HG02588 (cell line): ENCODE results near the gene GAPDHS.

Experiments
- ATAC-seq: cut with Tn5 transposase; IDR thresholded peaks from one replicate; pipeline ENCODE4 v1.9.1; 2021; ENCODE audit warnings: mild to moderate bottlenecking, moderate library complexity; ENCODE audit not compliant: unreplicated experiment

The GAPDHS gene

DNA sequence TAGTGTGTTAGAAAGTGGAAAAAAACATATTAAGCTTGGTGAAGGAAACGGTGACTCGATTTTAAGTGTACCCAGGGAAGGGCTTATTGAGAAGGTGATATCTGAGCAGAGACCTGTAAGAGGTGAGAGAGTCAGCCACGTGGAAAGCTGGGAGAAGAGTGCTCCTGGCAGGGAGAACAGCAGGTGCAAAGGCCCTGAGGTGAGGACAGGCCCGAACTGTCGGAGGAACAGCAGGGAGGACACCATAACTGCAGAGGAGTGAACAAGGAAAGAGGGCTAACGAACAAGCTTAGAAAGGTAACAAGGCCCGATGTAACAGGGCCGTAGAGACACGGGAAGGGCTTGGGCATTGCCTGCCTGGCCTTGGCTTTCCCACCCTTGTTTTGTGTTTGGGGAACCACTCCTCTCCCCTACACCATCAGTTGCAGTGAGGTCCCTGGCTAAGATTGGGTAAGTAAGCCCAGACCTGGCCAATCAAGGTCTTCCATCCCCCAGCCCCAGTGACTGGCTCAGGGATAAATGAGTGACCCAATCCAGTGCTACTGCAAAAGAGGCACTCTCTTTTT lies 22.9 kb downstream of the GAPDHS start:
- no peak for ATAC-seq

- no peak for ATAC-seq
Measured at GRCh38 chr19:35556846-35557538, 23.7 kb downstream of the GAPDHS start.

DNA sequence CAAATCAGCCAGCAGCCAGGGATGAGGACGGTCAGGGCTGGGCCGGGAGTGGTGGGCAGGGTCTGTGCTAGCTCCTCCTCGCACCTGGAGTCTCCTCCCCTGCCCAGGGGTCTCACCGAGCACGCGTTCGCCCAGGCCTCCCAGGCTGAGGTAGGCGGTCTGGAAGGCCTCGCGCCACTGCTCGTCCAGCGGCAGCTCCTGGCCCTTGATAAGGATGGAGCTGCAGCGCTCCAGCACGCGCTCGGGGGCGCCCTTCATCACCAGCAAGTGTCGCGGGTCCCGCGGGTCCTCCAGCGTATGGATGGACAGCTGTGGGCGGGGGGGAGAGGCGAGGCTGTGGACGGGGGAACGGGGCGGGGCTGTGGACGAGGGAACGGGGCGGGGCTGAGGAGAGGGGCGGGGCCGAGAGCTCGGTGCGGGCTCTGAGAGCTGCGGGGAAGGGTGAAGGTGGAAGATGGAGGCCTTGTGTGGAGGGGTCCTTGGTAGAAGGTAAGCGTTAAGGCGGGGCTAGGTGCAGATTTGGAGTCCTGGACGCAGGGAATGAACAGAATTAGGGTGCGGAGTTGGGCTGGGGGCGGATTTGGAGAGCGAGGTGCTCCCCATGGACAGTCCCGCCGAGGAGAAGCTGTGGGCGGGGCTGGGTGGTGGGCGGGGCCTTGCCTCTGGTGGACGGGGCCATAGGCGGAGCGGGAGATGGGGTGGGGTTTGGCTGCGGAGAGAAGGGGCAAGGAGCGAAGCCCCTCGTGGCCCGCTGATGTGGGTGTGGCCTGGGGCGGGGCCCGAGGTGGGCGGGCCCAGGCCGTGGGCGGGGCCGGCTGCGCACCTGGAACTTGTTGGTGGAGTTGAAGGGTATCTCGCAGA lies 24.5 kb downstream of the GAPDHS start:
- ATAC-seq, result no peak

DNA sequence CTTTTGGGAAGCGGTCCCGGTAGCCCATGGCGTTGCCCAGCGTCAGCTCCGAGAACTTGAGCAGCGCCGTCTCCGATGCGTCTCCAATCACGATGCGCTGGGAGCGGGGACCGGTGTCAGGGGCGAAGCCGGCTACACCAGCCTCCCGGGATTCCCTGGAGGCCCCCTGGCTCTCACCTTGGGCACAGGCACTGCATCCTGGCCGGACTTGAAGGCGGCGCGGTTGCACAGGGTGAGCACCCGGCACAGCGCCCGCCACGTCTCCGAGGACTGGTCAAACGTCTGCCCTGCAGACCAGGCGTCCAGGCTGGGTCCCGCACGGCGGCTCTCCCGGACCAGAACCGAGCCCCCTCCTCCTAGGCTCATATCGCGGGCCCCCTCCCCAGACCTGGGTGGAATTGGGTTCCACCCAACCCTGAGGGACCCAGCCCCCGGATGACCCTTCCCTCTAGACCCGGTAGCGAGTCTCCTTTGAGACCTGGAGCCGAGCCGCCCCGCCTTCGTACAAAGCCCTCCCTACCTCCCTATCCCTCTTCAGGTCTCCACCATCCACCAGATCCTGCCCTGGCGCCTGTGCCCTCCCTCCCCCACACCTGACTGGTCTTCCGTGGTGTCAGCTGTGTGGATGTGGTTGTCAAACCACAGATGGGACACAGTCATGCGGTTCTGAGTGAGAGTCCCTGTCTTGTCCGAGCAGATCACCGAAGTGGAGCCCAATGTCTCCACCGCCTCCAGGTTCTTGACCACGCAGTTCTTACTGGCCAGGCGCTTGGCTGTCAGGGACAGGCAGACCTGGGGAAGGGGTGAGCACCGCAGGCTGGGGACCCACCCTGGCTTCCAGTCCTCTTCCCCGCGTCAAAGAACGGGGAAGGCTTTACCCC lies 25.4 kb downstream of the GAPDHS start:
- no peak for ATAC-seq

GRCh38 chr19:35559281-35559659 lies 26.0 kb downstream of the GAPDHS start:
- ATAC-seq, result no peak

DNA sequence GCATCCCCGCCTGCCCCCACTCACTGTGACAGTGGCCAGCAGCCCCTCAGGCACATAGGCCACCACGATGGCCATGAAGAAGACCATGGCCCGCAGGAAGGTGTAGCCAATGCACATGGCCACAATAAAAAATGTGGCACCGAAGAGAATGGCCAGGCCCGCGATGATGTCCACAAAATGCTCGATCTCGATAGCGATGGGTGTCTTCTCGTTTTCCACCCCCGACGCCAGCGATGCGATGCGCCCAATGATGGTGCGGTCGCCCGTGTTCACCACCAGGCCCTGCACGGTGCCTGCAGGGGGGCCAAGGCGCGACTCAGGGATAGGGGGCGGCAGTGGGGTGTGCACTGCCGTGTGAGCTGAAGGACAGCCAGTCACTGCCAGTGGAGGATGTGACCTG lies 26.5 kb downstream of the GAPDHS start:
- no peak for ATAC-seq

DNA sequence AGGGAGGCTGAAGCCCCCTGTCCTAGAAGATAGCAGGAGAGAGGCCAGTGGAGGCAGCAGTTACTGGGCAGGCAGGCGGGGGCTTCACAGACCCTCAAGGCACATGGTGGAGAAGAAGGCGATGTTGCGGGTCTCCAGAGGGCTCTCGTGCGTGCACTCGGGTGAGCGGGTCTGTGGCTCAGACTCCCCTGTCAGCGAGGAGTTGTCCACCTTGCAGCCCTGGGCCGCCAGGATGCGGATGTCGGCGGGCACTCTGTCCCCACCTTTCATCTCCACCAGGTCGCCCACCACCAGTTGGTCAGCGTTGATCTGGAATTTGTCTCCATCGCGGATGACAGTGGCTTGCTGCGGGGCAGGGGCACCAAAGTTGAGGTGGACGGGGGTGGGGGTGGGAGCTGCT lies 27.0 kb downstream of the GAPDHS start:
- ATAC-seq, result no peak

- ATAC-seq, result no peak
Measured at GRCh38 chr19:35560677-35561076, 27.4 kb downstream of the GAPDHS start.

DNA sequence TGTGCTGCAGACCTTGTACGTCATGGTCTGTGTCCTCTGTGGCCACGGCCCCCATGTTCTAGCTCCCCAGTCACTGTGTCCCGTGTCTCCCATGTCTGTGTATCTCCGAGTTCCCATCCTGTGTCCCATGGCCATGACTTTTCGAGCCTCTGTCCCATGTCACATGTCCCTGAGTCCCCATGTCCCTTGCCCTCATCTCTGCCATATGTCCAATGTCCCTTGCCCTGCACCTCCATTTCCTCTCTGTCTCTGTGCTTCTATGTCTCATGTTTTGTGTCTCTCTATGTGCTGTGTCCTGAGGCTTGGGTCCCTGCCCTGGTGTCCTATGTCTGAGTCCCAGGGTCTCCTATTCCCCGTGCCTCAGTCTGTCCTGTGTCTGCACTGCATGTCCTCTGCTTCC lies 28.2 kb downstream of the GAPDHS start:
- no peak for ATAC-seq

DNA sequence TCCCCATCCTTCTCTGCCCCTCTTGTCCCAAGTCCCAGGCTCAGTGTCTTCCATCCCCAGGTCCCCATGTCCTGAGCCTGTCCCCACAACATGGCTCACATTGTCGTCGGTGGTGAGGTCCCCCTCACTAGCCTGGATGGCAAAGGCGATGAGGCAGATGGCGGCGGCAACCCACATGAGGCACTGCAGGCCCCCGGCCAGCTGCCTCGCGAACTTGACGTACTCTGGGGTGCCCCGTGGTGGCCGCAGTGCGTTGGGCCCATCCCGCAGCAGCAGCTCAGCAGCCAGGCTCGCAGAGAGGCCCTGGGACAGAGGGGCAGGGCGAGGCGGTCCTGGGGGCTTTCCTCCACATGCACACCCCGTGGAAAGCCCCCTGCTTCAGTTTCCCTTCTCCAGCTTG lies 29.1 kb downstream of the GAPDHS start:
- ATAC-seq, result no peak

DNA sequence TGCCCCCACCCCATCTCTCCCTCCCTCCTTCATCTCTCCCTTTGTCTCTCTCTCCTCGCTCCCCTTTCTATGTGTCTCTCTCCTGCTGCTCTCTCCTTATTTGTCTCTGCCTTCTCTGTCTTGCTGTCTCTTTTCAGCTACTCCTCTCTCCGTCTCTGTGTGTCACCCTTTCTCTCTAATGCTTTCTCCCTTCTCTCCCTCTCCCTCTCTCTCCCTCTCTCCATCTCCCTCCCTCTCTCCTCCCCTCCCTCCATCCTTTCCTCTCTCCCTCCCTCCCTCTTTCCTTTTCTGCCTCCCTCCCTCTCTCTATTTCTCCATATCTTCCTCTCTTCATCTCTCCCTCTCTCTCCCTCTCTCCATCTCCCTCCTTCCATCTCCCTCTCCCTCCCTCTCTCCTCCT lies 29.5 kb downstream of the GAPDHS start:
- no peak for ATAC-seq

- no peak for ATAC-seq
Measured at GRCh38 chr19:35563207-35563829, 30.1 kb downstream of the GAPDHS start, which contains the start of gene ATP4A. TSS of gene ATP4A (minus strand) at chr19:35563658. CDS start at chr19:35563629, 29 bp downstream.

GRCh38 chr19:35565016-35565856 lies 32.0 kb downstream of the GAPDHS start:
- no peak for ATAC-seq

GRCh38 chr19:35566738-35567137 lies 33.5 kb downstream of the GAPDHS start:
- ATAC-seq, result no peak

DNA sequence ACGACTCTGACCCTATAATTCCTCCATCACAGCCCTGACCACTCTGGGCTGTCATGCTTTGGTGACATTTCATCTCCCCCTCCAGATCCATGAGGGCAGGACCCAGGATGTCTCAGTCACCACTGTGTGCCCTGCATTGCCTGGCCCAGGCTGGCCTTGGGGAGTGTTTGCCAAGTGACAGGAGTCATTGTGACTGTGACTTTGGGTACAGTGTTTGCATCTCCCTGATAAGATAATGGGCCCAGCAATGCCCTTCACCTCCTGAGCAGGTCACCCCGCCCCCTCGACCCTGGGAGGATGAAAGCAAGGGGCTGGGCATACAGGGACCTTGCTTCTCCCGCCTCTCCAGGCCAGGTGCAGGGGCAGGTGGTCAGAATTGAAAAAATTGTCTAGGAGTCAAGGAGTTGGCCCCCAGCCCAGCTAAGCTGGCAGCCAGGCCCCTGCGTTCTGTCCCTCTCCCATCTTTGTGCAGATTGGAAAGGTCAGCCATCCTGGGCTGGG lies 36.1 kb downstream of the GAPDHS start:
- ATAC-seq, result no peak

- ATAC-seq, result no peak
Measured at GRCh38 chr19:35571406-35571965, 38.2 kb downstream of the GAPDHS start.

DNA sequence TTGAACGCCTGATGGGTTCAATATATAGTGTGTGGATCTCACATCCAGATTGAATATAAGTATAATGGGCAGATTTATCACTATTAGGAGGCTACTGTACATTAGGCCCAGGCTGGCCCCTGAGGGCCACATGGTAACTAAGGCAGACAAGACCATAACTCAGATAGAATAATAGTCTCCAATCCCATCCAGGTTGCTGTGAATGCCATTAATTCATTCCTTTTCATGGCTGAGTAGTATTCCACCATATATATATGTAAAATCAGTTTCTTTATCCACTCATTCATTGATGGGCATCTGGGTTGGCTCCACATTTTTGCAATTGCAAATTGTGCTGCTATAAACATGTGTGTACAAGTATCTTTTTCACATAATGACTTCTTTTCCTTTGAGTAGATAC lies 44.7 kb downstream of the GAPDHS start:
- ATAC-seq, result no peak

- ATAC-seq, result no peak
Measured at GRCh38 chr19:35578707-35579106, 45.5 kb downstream of the GAPDHS start.

DNA sequence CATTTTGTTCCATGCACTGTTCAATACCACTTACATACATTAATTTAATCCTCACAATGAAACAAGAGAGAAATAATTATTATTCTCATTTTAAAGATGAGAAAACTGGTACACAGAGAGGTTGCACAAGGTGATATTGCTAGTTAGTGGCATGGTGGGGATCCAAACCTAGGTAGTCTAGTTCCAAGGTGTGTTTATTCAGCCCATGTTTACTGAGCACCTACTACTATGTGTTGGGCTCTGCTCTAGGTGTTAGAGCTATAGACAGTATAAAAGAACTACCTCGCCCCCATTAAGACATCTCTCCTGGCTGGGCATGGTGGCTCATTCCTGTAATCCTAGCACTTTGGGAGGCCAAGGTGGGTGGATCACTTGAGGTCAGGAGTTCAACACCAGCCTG lies 49.5 kb downstream of the GAPDHS start:
- no peak for ATAC-seq
